ENCODE data around the gene GLI3.

Gene GLI3

GRCh38 chr7:42174391-42174912, 62.6 kb downstream of the GLI3 start:
- no peaks in the 10 kb centered on the region for H3K9me2 ChIP-seq (replicated peaks; ENCODE audit: insufficient read depth, low read length)
- no peak overlapping the region for H2AFZ ChIP-seq (ENCODE audit: low read length)
- DNase-seq = no peak
- H3K4me2 ChIP-seq (ENCODE audit: low read depth, low read length) = no peak overlapping the region
- no peaks in the 10 kb centered on the region for H4K20me1 ChIP-seq (ENCODE audit: insufficient read depth, low read length)
- H3K4me3 ChIP-seq (ENCODE audit: low read length) = no peak overlapping the region
- no peak overlapping the region for H3K27ac ChIP-seq (ENCODE audit: low read length)
- no peaks in the 10 kb centered on the region for H3K9me3 ChIP-seq (replicated peaks; ENCODE audit: insufficient read depth, low read length)
- no peaks in the 10 kb centered on the region for H3K4me1 ChIP-seq (ENCODE audit: low read length)
- H3K36me3 ChIP-seq (replicated peaks; ENCODE audit: insufficient read depth, low read length) = no peaks in the 10 kb centered on the region
- H3F3A ChIP-seq (ENCODE audit: insufficient read depth, low read length) = no peaks in the 10 kb centered on the region
- TF ChIP-seq, protein P1, sequence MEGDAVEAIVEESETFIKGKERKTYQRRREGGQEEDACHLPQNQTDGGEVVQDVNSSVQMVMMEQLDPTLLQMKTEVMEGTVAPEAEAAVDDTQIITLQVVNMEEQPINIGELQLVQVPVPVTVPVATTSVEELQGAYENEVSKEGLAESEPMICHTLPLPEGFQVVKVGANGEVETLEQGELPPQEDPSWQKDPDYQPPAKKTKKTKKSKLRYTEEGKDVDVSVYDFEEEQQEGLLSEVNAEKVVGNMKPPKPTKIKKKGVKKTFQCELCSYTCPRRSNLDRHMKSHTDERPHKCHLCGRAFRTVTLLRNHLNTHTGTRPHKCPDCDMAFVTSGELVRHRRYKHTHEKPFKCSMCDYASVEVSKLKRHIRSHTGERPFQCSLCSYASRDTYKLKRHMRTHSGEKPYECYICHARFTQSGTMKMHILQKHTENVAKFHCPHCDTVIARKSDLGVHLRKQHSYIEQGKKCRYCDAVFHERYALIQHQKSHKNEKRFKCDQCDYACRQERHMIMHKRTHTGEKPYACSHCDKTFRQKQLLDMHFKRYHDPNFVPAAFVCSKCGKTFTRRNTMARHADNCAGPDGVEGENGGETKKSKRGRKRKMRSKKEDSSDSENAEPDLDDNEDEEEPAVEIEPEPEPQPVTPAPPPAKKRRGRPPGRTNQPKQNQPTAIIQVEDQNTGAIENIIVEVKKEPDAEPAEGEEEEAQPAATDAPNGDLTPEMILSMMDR (IDR thresholded peaks at IDR 0.05; ENCODE audit: low read length) = no peak
- no peak for TF ChIP-seq EZH2phosphoT487 (IDR thresholded peaks at IDR 0.05; ENCODE audit: low read length)
- no peak for TF ChIP-seq EZH2 (optimal IDR thresholded peaks at IDR 0.05; ENCODE audit: low read depth, low read length)
- no peaks in the 10 kb centered on the region for H3K27me3 ChIP-seq (replicated peaks; ENCODE audit: insufficient read depth, low read length)
- no peak overlapping the region for H3K9ac ChIP-seq (ENCODE audit: low read length)
- H3K79me2 ChIP-seq (ENCODE audit: low read length) = no peaks in the 10 kb centered on the region

DNA sequence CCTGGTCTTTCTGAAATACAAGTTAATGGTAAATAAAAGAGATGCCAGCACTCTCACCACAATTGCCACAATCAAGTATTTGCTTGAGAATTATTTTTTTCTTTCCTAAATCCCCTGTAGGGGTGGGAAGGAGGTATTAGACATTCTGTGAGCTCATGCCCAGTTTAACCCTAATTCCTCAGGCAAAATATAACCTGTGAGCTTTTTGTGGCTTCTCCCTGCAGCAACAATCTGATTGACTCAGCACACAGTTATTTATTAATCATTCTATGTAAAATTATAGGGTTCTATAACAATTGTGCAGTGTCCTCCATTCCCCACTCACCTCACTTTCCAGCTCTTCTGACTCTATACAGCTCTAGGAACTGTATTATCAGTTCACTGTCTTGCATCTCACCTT, 66.3 kb downstream of the GLI3 start:
- TF ChIP-seq, protein P1 (IDR thresholded peaks at IDR 0.05; ENCODE audit: low read length) = no peak
- TF ChIP-seq EZH2phosphoT487 (IDR thresholded peaks at IDR 0.05; ENCODE audit: low read length) (no peak), EZH2 (optimal IDR thresholded peaks at IDR 0.05; ENCODE audit: low read depth, low read length) (no peak)

DNA sequence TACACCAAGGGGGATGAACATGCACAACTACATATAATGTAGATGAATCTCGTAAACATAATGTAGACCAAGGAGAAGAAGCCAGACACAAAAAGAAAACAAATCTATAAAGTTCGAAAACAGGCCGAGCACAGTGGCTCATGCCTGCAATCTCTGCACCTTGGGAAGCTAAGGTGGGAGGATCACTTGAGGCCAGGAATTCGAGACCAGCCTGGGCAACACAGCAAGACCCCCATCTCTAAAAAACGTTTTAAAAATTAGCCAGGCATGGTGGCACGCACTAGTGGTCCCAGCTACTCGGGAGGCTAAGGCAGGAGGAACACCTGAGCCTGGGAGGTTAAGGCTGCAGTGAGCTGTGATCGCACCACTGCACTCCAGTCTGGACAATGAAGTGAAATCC, 68.5 kb downstream of the GLI3 start:
- Histone ChIP-seq H3K9me3 (replicated peaks; ENCODE audit: insufficient read depth, low read length) (no peaks in the 10 kb centered on the region), H2AFZ (ENCODE audit: low read length) (no peak overlapping the region), H3K27ac (ENCODE audit: low read length) (no peak overlapping the region), H3F3A (ENCODE audit: insufficient read depth, low read length) (no peaks in the 10 kb centered on the region), H3K79me2 (ENCODE audit: low read length) (no peaks in the 10 kb centered on the region), H3K36me3 (replicated peaks; ENCODE audit: insufficient read depth, low read length) (no peaks in the 10 kb centered on the region), H3K9ac (ENCODE audit: low read length) (no peak overlapping the region), H3K27me3 (replicated peaks; ENCODE audit: insufficient read depth, low read length) (no peaks in the 10 kb centered on the region), H3K4me1 (ENCODE audit: low read length) (no peaks in the 10 kb centered on the region), H3K4me2 (ENCODE audit: low read depth, low read length) (no peak overlapping the region), H4K20me1 (ENCODE audit: insufficient read depth, low read length) (no peaks in the 10 kb centered on the region), H3K4me3 (ENCODE audit: low read length) (no peak overlapping the region), H3K9me2 (replicated peaks; ENCODE audit: insufficient read depth, low read length) (no peaks in the 10 kb centered on the region)
- DNase-seq = no peak
- TF ChIP-seq, protein P1 (IDR thresholded peaks at IDR 0.05; ENCODE audit: low read length) = no peak
- TF ChIP-seq EZH2phosphoT487 (IDR thresholded peaks at IDR 0.05; ENCODE audit: low read length) = no peak
- no peak for TF ChIP-seq EZH2 (optimal IDR thresholded peaks at IDR 0.05; ENCODE audit: low read depth, low read length)

More for the DNA sequence above, 66.3 kb downstream of the GLI3 start:
- H3K79me2 ChIP-seq (ENCODE audit: low read length) = no peaks in the 10 kb centered on the region
- no peaks in the 10 kb centered on the region for H3K9me3 ChIP-seq (replicated peaks; ENCODE audit: insufficient read depth, low read length)
- no peaks in the 10 kb centered on the region for H4K20me1 ChIP-seq (ENCODE audit: insufficient read depth, low read length)
- no peak for DNase-seq
- no peaks in the 10 kb centered on the region for H3K9me2 ChIP-seq (replicated peaks; ENCODE audit: insufficient read depth, low read length)
- no peaks in the 10 kb centered on the region for H3K27me3 ChIP-seq (replicated peaks; ENCODE audit: insufficient read depth, low read length)
- H3K9ac ChIP-seq (ENCODE audit: low read length) = no peak overlapping the region
- no peaks in the 10 kb centered on the region for H3K4me1 ChIP-seq (ENCODE audit: low read length)
- H3K4me2 ChIP-seq (ENCODE audit: low read depth, low read length) = no peak overlapping the region
- no peak overlapping the region for H3K4me3 ChIP-seq (ENCODE audit: low read length)
- no peaks in the 10 kb centered on the region for H3F3A ChIP-seq (ENCODE audit: insufficient read depth, low read length)
- H3K36me3 ChIP-seq (replicated peaks; ENCODE audit: insufficient read depth, low read length) = no peaks in the 10 kb centered on the region
- no peak overlapping the region for H3K27ac ChIP-seq (ENCODE audit: low read length)
- no peak overlapping the region for H2AFZ ChIP-seq (ENCODE audit: low read length)
